ENCODE results near the gene CDON. TPM values are rescaled to one million over a fixed set of nuclear protein-coding genes. Genes with fewer than 3 reads are reported as not detected.
A peak's percentile ranks its signal among the peaks of the same experiment; 100 is the strongest.

CDON gene
- total RNA-seq, 2 experiments from 2014 or later = 3.6 to 4.1 TPM

DNA sequence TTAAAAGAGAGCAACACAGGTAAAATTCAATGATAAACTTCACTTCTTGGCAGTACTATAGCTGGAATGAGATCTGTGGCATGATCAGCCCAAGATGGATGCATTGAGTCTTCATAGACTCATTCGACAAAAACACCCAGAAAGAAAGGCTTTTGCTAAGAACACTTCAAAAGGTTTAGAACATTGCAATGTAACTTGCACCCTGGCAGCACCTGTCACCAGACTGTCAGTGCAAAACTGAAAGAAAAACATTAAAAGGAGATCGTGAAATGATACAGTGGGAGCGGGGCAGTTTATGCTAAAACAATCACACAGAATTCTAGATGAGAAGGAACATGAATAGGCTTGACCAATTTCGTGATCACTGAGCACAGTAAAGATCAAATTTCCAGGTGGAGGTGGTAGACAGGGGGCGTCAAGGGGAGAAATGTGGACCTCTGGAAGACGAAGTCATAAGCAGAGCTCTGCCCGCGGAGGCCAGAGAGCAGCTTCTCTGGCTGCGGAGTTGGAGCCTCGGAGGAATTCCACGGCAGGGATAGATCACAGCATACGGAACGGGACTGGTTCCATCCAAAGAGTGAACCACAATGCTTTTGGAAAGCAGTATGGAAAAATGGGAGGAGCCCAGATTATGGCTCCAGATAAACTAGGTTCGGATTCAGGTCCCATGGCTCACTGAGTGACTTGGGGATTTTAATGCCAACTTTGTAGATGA is 104.9 kb downstream of the CDON start:
- no peaks in the 10 kb centered on the region for H3K36me3 Mint-ChIP-seq (ENCODE audit: low read depth)
- peaks cover 4% of the 10 kb centered on the region for H3K4me1 Mint-ChIP-seq (ENCODE audit: low read depth)
- DNase-seq (no peak), ATAC-seq (no peak)
- H3K4me3 Mint-ChIP-seq = peak overlapping the region; percentile 19
- H3K27me3 Mint-ChIP-seq (ENCODE audit: low read depth) = no peaks in the 10 kb centered on the region
- no peak overlapping the region for H3K27ac Mint-ChIP-seq
- CTCF ChIA-PET = no interaction called here
- POLR2A ChIA-PET = no interaction called here
- H3K9me3 Mint-ChIP-seq (ENCODE audit: insufficient read depth) = peaks cover 4% of the 10 kb centered on the region

DNA sequence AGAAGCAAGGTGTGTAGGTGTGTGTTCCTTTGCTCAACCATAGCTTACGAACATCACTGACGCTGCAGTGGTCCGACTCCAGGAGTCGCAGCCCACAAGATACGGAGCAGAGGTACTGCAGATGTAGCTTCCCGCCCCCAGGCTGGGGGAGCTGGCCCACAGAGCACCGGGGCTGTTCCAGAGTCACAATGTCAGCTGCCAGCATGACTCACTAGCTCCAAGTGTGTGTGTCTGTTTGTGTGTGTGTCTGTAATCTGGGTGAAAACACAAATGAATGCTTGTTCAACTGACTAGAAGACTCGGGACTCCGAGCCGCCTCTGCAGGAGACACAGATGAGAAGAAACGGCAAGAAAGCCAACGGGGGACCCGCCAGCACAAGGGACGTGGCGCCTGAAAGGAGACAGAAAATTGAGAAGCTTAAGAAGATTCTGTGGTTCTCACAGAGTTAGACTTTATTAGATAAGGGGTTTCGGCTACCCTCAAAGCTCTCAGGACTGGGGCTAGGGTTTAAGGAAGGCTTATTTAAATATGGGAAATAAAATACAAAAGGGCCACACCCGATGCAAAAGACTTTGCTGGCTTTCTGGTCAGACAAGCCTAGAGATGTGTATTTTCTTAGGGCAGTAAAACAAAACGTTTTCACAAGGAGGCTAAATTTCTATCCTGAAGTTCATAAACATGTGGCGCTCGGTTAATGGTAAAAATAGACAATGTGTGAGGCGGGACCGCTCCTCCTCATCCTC is 106.1 kb downstream of the CDON start:
- DNase-seq (no peak), ATAC-seq (no peak)
- POLR2A ChIA-PET = no interaction called here
- H3K27ac Mint-ChIP-seq = no peak overlapping the region
- H3K36me3 Mint-ChIP-seq (ENCODE audit: low read depth) = no peaks in the 10 kb centered on the region
- H3K9me3 Mint-ChIP-seq (ENCODE audit: insufficient read depth) = no peaks in the 10 kb centered on the region
- no peaks in the 10 kb centered on the region for H3K27me3 Mint-ChIP-seq (ENCODE audit: low read depth)
- peaks cover 4% of the 10 kb centered on the region for H3K4me1 Mint-ChIP-seq (ENCODE audit: low read depth)
- no peak overlapping the region for H3K4me3 Mint-ChIP-seq
- CTCF ChIA-PET = interaction anchor here (1.0 kb wide), 1 partner anchor 15 kb away, joined by 4 read pairs; no protein-coding TSS in a partner anchor

DNA sequence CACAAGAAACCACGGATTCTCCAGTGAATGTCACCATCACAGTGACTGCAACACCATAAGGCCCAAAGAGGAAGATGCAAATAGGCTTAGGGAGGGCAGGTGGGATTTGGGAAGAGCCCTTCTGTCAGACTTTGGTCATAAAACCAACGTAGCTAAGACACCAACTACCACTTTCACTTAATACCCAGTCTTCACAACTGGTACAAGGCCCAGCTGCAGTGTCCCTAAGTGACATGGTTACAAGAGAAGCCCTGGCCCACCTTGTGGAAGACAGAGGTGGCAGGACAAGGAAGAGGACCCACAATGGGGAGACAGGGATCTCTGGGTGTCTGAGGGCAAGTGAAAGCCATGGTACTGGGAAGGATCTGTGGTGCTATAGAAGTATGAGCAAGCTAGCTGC is 106.8 kb downstream of the CDON start:
- Mint-ChIP-seq H3K27ac (no peak overlapping the region), H3K27me3 (ENCODE audit: low read depth) (peaks cover 3% of the 10 kb centered on the region), H3K9me3 (ENCODE audit: insufficient read depth) (no peaks in the 10 kb centered on the region), H3K4me1 (ENCODE audit: low read depth) (peaks cover 4% of the 10 kb centered on the region), H3K4me3 (no peak overlapping the region), H3K36me3 (ENCODE audit: low read depth) (no peaks in the 10 kb centered on the region)
- CTCF ChIA-PET = interaction anchor here (1.0 kb wide), 1 partner anchor 14 kb away, joined by 4 read pairs; no protein-coding TSS in a partner anchor
- ATAC-seq = no peak
- DNase-seq = no peak
- POLR2A ChIA-PET = no interaction called here

DNA sequence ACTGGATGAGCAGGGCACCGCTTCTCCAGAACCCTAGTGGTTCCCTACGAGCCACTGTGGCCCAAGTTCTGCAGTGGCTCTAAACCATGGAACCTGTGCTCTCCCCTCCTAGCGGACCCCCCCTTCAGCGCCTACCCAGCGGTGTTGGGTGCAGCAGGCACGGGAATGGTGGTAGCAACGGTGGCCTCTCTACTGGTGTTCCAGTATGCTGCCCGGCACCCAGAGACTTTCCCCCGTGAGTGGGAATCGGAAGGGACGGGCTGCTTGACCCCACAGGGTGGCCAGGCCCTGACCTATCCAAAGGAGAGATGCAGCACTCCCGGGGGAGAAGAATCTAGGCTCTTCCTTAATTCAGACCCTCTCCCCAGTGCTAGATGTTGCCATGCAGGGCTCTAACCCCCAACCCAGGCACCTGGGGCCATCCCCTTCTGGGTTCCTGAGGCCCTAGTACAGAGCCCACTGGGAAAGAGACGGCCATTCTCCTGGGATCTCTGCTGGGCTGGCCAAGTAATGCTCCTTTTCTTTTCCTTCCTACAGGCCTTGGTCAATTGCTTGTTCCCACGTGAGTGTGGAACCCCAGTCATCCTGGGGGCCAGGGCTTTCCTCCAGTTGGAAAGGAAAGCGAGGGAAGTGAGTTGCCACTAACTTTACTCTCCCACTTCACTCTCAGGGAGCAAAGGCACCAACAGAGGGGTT is 107.6 kb downstream of the CDON start:
- Mint-ChIP-seq H3K27me3 (ENCODE audit: low read depth) (peaks cover 3% of the 10 kb centered on the region), H3K4me1 (ENCODE audit: low read depth) (peaks cover 4% of the 10 kb centered on the region), H3K4me3 (no peak overlapping the region), H3K27ac (no peak overlapping the region), H3K36me3 (ENCODE audit: low read depth) (no peaks in the 10 kb centered on the region), H3K9me3 (ENCODE audit: insufficient read depth) (no peaks in the 10 kb centered on the region)
- no peak for DNase-seq
- ATAC-seq = no peak
- ChIA-PET CTCF (no interaction called here), POLR2A (no interaction called here)

DNA sequence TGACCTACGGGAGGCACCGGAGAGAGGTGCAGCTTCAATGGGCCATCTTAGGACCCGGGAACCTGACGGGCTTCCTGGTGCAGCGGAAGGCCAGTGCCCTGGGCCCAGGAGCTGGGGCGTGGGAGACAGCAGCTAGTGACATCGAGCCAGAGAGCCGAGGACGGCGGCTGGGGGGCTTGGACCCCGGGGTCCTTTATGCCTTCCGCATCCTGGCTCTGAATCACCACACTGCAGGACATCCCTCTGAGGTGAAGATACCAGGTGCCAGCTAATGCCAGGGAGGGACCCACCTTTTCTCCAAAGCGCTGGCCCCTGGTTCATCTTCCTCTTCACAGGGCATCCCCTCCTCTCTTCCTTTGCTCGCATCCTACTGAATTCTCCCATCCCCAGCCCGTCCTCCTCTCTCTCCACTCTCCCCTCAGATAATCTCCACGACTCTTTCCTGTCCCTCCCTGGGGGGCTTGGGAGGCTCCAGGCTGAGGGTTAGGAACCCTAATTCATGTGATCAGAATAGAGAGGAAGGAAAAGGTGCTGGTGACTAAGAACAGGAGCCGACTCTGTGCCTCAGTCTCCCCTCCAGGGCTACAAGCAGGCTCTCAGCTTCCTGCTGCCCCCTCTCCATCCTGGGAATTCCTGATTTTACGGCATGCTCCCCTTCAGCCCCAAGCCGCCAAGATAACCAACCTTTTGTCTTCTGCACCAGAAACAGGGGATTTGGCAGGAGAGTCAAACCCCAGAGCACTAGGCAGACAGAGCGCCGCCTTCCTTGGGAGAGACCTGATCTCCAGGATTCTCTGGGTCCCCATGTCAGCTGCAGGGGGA is 108.3 kb downstream of the CDON start:
- no peak for ATAC-seq
- no peak for DNase-seq
- no peak overlapping the region for H3K27ac Mint-ChIP-seq
- H3K9me3 Mint-ChIP-seq (ENCODE audit: insufficient read depth) = no peaks in the 10 kb centered on the region
- ChIA-PET POLR2A (no interaction called here), CTCF (interaction anchor here (1.3 kb wide), 1 partner anchor 12 kb away, joined by 3 read pairs; no protein-coding TSS in a partner anchor)
- peaks cover 3% of the 10 kb centered on the region for H3K27me3 Mint-ChIP-seq (ENCODE audit: low read depth)
- no peaks in the 10 kb centered on the region for H3K36me3 Mint-ChIP-seq (ENCODE audit: low read depth)
- peaks cover 4% of the 10 kb centered on the region for H3K4me1 Mint-ChIP-seq (ENCODE audit: low read depth)
- no peak overlapping the region for H3K4me3 Mint-ChIP-seq

DNA sequence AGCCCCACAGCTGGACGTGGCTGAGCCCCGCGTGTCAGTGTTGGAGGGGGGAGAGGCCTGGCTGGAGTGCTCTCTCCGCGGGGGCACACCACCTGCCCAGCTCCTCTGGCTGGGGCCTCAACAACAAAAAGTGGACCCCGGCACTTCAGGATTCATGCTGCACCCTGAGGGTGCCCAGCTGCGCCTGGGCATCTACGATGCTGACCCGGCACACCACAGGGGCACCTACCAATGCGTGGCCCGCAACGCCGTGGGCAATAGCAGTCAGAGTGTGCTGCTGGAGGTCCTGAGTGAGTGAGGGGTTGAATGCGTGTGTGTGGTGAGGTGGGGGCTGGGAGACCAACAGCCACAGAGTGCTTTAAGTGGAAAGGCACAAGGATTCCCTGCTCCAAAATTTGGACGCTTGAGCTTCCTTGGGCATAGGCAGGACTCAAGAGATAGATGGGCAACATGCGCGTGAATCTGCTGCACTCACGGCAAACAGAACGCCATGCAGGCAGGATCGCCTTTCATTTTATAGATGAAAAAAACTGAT is 109.2 kb downstream of the CDON start:
- ChIA-PET POLR2A (no interaction called here), CTCF (interaction anchor here (1.3 kb wide), 1 partner anchor 11 kb away, joined by 3 read pairs; no protein-coding TSS in a partner anchor)
- Mint-ChIP-seq H3K27ac (no peak overlapping the region), H3K4me3 (no peak overlapping the region), H3K4me1 (ENCODE audit: low read depth) (peaks cover 4% of the 10 kb centered on the region), H3K9me3 (ENCODE audit: insufficient read depth) (no peaks in the 10 kb centered on the region), H3K27me3 (ENCODE audit: low read depth) (peaks cover 3% of the 10 kb centered on the region), H3K36me3 (ENCODE audit: low read depth) (no peaks in the 10 kb centered on the region)
- DNase-seq (no peak), ATAC-seq (no peak)

DNA sequence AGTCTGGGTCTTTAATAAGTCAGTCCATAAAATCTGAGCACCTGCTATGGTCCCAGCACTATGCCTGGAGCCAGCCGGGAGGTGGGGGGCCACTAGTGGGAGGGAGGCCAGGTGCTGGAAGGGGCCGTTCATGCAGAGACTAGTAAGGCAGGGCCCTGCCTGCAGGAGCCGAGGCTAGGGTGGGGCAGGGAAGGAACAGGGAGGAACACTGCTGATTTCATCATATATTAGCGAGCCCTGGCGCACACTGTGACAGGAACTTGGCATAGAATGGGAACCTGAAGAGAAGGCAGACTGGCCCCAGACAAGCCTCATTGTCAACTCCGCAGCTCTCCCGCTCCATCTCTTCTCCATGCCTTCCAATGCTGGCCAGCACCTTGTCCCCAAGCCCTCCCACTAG is 109.7 kb downstream of the CDON start:
- H3K27ac Mint-ChIP-seq = no peak overlapping the region
- ChIA-PET POLR2A (no interaction called here), CTCF (no interaction called here)
- H3K27me3 Mint-ChIP-seq (ENCODE audit: low read depth) = peaks cover 3% of the 10 kb centered on the region
- no peaks in the 10 kb centered on the region for H3K9me3 Mint-ChIP-seq (ENCODE audit: insufficient read depth)
- no peak for DNase-seq
- H3K4me1 Mint-ChIP-seq (ENCODE audit: low read depth) = peaks cover 4% of the 10 kb centered on the region
- no peaks in the 10 kb centered on the region for H3K36me3 Mint-ChIP-seq (ENCODE audit: low read depth)
- ATAC-seq = no peak
- H3K4me3 Mint-ChIP-seq = no peak overlapping the region

DNA sequence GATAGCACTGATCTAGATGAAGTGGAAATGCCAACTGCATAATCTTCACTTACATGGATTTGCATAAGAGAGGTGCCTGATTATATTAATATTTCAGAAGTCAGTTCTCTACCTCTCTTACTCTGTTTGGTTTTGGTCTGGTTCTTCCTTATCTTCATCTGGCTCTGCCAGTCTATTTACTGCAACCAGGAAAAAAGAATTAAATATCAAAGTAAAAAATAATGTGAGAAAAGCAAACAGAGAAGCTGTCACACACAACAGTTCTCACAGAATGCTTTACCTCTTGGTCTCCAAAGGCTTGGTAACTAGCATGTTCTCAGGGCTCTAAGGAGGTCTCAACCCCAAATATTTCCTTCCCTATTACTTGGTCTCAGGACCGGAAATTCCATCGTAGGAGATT is 110.1 kb downstream of the CDON start:
- H3K4me1 Mint-ChIP-seq (ENCODE audit: low read depth) = peaks cover under 1% of the 10 kb centered on the region
- ATAC-seq = no peak
- H3K27me3 Mint-ChIP-seq (ENCODE audit: low read depth) = peaks cover 3% of the 10 kb centered on the region
- no peak overlapping the region for H3K4me3 Mint-ChIP-seq
- ChIA-PET POLR2A (no interaction called here), CTCF (no interaction called here)
- no peak for DNase-seq
- H3K27ac Mint-ChIP-seq = no peak overlapping the region
- H3K9me3 Mint-ChIP-seq (ENCODE audit: insufficient read depth) = no peaks in the 10 kb centered on the region
- no peaks in the 10 kb centered on the region for H3K36me3 Mint-ChIP-seq (ENCODE audit: low read depth)

DNA sequence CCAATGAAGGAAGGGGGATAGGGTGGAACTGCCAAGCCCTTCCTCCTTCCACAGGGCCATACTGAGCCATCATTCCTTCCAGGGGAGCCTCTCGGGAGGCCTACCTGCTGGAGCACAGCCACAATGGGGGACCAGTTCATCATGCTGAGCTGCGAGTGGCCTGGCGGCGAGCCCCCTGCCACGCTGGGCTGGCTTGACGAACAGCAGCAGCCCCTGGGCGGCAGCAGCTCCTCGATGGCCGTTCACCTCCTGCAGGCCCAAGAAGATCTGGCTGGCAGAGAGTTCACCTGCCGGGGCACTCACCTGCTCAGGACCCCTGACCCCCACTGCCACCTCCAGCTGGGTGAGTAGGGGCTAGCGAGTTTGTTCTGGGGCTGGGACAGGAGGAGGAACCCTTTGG is 110.9 kb downstream of the CDON start:
- no peak overlapping the region for H3K4me3 Mint-ChIP-seq
- no peak overlapping the region for H3K27ac Mint-ChIP-seq
- H3K4me1 Mint-ChIP-seq (ENCODE audit: low read depth) = no peaks in the 10 kb centered on the region
- CTCF ChIA-PET = no interaction called here
- H3K9me3 Mint-ChIP-seq (ENCODE audit: insufficient read depth) = no peaks in the 10 kb centered on the region
- no peak for ATAC-seq
- H3K27me3 Mint-ChIP-seq (ENCODE audit: low read depth) = peaks cover 3% of the 10 kb centered on the region
- POLR2A ChIA-PET = no interaction called here
- no peaks in the 10 kb centered on the region for H3K36me3 Mint-ChIP-seq (ENCODE audit: low read depth)
- no peak for DNase-seq

DNA sequence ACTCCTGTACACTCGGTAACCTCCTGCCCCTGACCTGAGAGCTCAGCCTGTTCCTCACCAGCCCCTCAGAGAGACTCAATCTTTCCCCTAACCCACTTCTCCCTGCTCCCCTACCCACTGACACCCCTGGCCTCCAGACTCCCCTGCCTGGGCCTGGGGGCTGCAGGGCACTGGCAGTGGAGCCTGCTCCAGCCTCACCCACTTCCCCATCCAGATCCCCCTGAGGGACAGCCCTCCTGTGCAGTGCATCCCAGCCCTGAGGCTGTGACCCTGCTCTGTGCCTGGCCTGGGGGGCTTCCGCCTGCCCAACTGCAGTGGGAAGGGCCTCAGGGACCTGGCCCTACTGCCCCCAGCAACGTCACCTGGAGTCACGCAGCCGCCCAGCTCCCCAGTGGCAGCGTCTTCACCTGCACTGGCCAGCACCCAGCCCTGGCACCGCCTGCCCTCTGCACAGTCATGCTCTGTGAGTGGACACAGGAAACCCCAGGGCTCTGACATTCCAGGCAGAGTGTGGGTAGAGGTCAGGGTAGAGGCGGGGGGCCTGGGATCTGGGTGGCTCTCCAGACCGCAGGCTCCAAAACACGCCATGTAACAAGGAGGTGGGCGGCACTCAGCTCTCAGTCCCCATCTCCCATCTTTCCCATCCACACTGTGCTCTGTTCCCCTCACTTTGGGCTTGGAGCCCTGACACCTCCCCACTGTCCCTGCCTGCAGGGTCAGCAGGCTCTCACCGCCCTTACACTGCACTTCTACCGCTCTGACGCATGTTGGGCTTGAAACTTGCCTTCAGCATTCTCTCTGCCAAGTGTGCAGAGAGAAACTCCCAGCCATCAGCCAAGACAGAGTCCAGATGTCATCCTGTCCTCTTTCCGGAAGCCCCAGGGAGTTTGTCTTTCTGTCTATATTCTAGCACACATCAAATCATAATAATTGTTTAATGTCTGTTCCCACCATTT is 111.7 kb downstream of the CDON start:
- DNase-seq (no peak), ATAC-seq (no peak)
- Mint-ChIP-seq H3K27me3 (ENCODE audit: low read depth) (peaks cover 3% of the 10 kb centered on the region), H3K9me3 (ENCODE audit: insufficient read depth) (no peaks in the 10 kb centered on the region), H3K27ac (no peak overlapping the region), H3K36me3 (ENCODE audit: low read depth) (no peaks in the 10 kb centered on the region), H3K4me3 (no peak overlapping the region), H3K4me1 (ENCODE audit: low read depth) (no peaks in the 10 kb centered on the region)
- POLR2A ChIA-PET = no interaction called here
- CTCF ChIA-PET = no interaction called here

DNA sequence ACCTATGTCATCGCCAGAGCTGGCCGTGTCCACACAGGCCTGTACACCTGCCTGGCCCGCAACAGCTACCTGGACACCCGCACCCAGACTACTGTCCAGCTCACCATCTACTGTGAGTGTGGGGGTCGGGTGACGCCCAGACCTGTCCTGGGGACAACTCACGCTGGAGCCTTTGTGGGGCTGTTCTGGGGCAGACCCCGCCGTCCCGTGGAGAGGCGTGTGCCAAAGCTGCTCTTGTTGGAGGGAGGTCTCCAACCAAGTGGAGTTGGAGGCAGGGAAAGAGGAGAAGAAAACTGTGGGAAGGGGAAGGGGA is 112.5 kb downstream of the CDON start:
- Mint-ChIP-seq H3K9me3 (ENCODE audit: insufficient read depth) (no peaks in the 10 kb centered on the region), H3K4me1 (ENCODE audit: low read depth) (no peaks in the 10 kb centered on the region), H3K27ac (no peak overlapping the region), H3K27me3 (ENCODE audit: low read depth) (peaks cover 3% of the 10 kb centered on the region), H3K4me3 (no peak overlapping the region), H3K36me3 (ENCODE audit: low read depth) (no peaks in the 10 kb centered on the region)
- ChIA-PET CTCF (no interaction called here), POLR2A (no interaction called here)
- DNase-seq (no peak), ATAC-seq (no peak)

Data from activated CD8-positive, alpha-beta T cell treated with anti-CD3 and anti-CD28 coated beads, Interleukin-2, amount 10 ng/mL, durations not matched to agents 7 days and 5 days (primary cell).